Measurements from ENCODE around the gene FANCD2.

FANCD2 gene

GRCh38 chr3:10000686-10001085 is 25.6 kb upstream of the FANCD2 start:
- TF ChIP-seq, protein P1, sequence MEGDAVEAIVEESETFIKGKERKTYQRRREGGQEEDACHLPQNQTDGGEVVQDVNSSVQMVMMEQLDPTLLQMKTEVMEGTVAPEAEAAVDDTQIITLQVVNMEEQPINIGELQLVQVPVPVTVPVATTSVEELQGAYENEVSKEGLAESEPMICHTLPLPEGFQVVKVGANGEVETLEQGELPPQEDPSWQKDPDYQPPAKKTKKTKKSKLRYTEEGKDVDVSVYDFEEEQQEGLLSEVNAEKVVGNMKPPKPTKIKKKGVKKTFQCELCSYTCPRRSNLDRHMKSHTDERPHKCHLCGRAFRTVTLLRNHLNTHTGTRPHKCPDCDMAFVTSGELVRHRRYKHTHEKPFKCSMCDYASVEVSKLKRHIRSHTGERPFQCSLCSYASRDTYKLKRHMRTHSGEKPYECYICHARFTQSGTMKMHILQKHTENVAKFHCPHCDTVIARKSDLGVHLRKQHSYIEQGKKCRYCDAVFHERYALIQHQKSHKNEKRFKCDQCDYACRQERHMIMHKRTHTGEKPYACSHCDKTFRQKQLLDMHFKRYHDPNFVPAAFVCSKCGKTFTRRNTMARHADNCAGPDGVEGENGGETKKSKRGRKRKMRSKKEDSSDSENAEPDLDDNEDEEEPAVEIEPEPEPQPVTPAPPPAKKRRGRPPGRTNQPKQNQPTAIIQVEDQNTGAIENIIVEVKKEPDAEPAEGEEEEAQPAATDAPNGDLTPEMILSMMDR (IDR thresholded peaks at IDR 0.05) = no peak

DNA sequence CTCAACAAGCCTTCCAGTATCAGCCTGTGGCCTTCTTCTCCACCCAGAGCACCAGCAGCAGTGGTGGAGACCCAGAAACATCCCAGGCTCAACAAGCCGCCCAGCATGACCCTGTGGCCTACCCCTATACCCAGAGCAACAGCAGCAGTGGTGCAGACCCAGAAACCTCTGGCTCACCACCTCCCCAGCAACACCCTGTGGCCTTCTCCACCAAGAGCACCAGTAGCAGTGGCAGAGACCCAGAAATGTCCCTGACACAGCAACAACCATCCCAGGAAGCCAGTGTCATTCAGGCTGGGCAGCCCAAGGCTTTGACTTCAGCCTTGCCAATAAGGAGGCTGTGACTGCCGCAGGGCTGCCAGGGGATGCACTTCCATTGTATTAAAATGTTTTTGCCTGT is 23.3 kb upstream of the FANCD2 start:
- TF ChIP-seq, protein P1 (IDR thresholded peaks at IDR 0.05) = no peak

DNA sequence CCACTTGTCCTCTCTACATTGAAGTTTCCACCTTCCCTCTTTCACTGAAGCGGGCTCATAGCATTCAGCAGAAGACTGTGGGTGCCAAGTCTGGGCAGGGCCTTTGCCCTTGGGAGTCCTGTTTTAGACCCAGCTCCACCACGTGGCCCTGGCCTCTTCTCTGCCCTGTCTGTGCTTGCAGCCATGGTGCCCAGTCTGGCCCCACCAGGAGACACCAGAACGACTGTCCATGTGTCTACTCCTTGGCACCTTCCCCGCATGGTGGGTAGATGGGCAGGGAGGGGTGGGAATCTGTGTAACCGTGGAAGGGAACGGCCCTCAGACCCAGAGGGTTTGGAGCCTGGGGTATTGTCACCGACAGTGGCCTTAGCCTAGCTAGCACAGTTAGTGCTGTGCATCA is 21.7 kb upstream of the FANCD2 start:
- TF ChIP-seq, protein P1 (IDR thresholded peaks at IDR 0.05) = no peak

DNA sequence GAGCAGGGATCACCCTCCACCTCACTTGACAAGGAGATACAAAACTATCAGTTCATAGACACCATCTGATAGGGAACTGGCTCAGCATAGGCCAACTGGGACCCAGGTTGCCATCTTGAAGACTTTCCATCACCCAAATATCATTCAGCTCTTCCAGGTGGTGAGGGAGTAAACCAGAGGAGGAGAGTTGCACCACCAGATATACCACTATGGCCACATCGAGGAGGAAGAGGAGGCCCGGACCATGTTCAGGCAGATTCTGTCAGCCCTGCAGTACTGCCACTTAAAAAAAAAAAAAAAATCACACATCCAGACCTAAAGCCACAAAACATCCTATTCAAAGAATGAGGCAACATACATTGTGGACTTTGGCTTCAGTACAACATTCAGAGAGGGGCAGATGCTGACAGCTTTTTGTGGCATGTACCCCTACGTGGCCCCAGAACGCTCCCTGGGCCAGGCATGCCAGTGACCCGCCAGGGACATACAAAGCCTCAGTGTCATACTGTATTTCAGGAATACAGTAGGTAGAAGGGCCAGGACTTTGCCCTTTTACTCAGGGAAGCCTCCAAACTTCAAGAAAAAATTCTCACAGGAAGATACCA is 21.2 kb upstream of the FANCD2 start:
- TF ChIP-seq, protein P1 (IDR thresholded peaks at IDR 0.05) = no peak

- TF ChIP-seq, protein P1 (IDR thresholded peaks at IDR 0.05) = no peak
These were observed 20.0 kb upstream of the FANCD2 start for GRCh38 chr3:10006048-10006761.

DNA sequence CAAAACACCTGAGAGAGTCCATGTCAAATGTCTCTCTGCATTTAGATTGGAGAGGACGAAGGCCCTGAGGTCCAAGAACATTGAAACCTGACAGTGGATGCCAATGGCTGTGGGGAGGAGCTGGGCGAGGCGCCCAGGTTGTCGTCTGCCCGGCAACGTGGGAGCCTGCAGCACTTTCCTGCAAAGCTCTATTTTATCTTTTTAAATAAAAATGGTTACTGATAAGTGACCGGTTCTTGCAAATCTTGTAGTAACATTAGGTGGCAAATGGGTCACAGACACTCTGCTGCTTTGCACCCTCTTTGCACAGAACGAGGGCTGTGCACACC is 19.5 kb upstream of the FANCD2 start:
- TF ChIP-seq, protein P1 (IDR thresholded peaks at IDR 0.05) = no peak

DNA sequence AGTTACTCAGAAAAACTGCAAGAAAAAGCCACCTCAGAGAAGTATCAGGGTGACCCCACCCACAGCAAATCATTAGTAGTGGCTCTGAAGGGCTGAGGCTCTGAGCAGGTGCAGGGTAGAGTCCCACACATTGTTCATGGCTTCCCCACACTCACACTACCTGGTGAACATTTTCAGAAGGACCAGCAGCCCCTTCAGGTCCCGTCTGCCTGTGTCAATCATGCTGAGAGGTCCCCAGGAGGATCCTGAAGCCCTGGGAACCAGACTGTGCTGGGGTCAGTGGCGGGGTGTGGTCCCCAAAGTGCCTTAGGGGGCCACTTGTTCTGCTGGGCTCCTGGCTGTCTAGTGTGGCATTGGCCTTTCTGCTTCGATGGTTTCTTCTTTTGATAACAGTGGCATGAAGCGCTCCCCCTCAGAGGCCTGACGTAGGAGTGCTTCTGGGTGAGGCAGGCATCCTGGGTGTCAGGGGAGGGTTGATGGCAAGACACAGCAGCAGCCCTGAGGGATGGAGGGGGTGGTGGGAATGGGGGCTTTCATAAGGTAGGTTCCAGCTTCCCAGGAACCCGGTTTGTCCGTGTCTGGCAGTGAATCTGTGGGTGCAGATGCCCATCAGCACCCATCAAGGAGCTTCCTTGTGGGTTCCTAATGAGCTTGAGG is 19.0 kb upstream of the FANCD2 start:
- TF ChIP-seq, protein P1 (IDR thresholded peaks at IDR 0.05) = no peak
